Testis (tissue), 2 donors: ENCODE measurements around the gene C16orf92.

Source experiments
- POLR2A ChIP-seq: fragments of 450-650 bp; IDR thresholded peaks from one replicate; pipeline ENCODE4 v1.6.1; 2017; ENCODE audit warnings: antibody characterized with exemption, mild to moderate bottlenecking, moderate library complexity
- TF ChIP-seq, protein P1 (sequence below), 3 experiments: fragments of 450-650 bp in 2 of 3; fragments of 200-600 bp in 1 of 3; sonication (generic) in 1 of 3; IDR thresholded peaks; one replicate each; pipeline ENCODE4 v1.5.1; 2016 to 2019; ENCODE audit warnings: antibody characterized with exemption in 3 of 3, mild to moderate bottlenecking in 2 of 3, moderate library complexity in 1 of 3

DNA sequence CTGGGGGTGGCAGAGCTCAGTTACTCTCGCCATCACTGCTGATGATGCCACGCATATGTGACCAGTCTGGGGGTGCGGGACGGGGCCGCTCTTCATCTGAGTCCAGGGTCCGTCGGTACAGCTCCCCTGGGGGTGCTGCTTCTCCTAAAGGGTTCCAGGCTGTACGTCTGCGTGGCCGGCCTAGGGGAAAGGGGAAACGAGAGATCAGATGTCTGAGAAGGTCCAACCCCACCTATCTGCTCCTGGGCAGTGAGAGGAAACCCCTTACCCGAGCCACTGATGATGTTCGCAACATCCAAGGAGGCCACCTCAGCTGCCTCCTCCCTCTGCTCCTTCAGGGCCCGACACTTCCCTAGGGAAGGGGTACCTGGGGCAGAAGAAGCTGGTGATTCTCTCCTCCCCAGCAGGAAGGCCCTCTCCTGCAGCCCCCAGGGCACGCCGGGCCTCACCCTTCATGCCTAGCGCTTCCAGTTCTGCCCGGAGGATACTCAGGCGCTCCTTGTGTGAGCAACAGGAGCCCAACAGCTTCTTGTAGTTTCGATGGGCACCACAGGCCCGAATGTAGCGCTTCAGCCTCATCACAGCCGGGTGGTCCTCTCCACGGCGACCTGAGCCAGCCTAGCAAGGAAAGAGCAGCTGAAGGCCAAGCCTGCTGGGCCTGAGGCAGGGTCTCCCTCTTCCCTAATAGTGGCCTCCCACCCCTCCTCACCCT lies 29.7 kb upstream of the C16orf92 start:
- no peak for TF ChIP-seq POLR2A
- TF ChIP-seq, protein P1, sequence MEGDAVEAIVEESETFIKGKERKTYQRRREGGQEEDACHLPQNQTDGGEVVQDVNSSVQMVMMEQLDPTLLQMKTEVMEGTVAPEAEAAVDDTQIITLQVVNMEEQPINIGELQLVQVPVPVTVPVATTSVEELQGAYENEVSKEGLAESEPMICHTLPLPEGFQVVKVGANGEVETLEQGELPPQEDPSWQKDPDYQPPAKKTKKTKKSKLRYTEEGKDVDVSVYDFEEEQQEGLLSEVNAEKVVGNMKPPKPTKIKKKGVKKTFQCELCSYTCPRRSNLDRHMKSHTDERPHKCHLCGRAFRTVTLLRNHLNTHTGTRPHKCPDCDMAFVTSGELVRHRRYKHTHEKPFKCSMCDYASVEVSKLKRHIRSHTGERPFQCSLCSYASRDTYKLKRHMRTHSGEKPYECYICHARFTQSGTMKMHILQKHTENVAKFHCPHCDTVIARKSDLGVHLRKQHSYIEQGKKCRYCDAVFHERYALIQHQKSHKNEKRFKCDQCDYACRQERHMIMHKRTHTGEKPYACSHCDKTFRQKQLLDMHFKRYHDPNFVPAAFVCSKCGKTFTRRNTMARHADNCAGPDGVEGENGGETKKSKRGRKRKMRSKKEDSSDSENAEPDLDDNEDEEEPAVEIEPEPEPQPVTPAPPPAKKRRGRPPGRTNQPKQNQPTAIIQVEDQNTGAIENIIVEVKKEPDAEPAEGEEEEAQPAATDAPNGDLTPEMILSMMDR (IDR thresholded peaks at IDR 0.05), result no peak
